ENCODE results near the gene TBC1D17.

The TBC1D17 gene

GRCh38 chr19:49845414-49845813 lies 32.1 kb upstream of the TBC1D17 start (continued):
- no peak for TF ChIP-seq PATZ1 (CRISPR knock-in tag; IDR thresholded peaks at IDR 0.05; ENCODE audit: borderline replicate concordance)
- TF ChIP-seq SNAI2 (CRISPR knock-in tag; IDR thresholded peaks at IDR 0.05): no peak
- no peak for TF ChIP-seq CSDC2 (CRISPR knock-in tag; IDR thresholded peaks at IDR 0.05)
- no peak for TF ChIP-seq PPARA (CRISPR knock-in tag; IDR thresholded peaks at IDR 0.05; ENCODE audit: borderline replicate concordance)
- no peak for TF ChIP-seq ZC3H10 (CRISPR knock-in tag; IDR thresholded peaks at IDR 0.05)
- no peak for TF ChIP-seq ZFP3 (CRISPR knock-in tag; IDR thresholded peaks at IDR 0.05)

- no peak for ATAC-seq
- TF ChIP-seq ISL1 (CRISPR knock-in tag; IDR thresholded peaks at IDR 0.05) (no peak), ZC3H10 (CRISPR knock-in tag; IDR thresholded peaks at IDR 0.05) (no peak), PPARA (CRISPR knock-in tag; IDR thresholded peaks at IDR 0.05; ENCODE audit: borderline replicate concordance) (no peak), ARNTL (CRISPR knock-in tag; IDR thresholded peaks at IDR 0.05; ENCODE audit: borderline replicate concordance, low read depth) (no peak), OSR1 (CRISPR knock-in tag; IDR thresholded peaks at IDR 0.05) (no peak), ZFP3 (CRISPR knock-in tag; IDR thresholded peaks at IDR 0.05) (no peak), ZNF8 (CRISPR knock-in tag; IDR thresholded peaks at IDR 0.05) (no peak), RARB (CRISPR knock-in tag; IDR thresholded peaks at IDR 0.05) (no peak), ZNF565 (CRISPR knock-in tag; conservative IDR thresholded peaks at IDR 0.05; ENCODE audit: low read depth) (no peak), SNAI2 (CRISPR knock-in tag; IDR thresholded peaks at IDR 0.05) (no peak), CSDC2 (CRISPR knock-in tag; IDR thresholded peaks at IDR 0.05) (no peak), TSHZ2 (CRISPR knock-in tag; IDR thresholded peaks at IDR 0.05) (no peak), GLIS3 (CRISPR knock-in tag; IDR thresholded peaks at IDR 0.05) (no peak), PATZ1 (CRISPR knock-in tag; IDR thresholded peaks at IDR 0.05; ENCODE audit: borderline replicate concordance) (no peak), CSRNP3 (CRISPR knock-in tag; IDR thresholded peaks at IDR 0.05) (no peak), BACH2 (CRISPR knock-in tag; IDR thresholded peaks at IDR 0.05; ENCODE audit: borderline replicate concordance) (no peak)
Observed at GRCh38 chr19:49846408-49846807, 31.1 kb upstream of the TBC1D17 start.

DNA sequence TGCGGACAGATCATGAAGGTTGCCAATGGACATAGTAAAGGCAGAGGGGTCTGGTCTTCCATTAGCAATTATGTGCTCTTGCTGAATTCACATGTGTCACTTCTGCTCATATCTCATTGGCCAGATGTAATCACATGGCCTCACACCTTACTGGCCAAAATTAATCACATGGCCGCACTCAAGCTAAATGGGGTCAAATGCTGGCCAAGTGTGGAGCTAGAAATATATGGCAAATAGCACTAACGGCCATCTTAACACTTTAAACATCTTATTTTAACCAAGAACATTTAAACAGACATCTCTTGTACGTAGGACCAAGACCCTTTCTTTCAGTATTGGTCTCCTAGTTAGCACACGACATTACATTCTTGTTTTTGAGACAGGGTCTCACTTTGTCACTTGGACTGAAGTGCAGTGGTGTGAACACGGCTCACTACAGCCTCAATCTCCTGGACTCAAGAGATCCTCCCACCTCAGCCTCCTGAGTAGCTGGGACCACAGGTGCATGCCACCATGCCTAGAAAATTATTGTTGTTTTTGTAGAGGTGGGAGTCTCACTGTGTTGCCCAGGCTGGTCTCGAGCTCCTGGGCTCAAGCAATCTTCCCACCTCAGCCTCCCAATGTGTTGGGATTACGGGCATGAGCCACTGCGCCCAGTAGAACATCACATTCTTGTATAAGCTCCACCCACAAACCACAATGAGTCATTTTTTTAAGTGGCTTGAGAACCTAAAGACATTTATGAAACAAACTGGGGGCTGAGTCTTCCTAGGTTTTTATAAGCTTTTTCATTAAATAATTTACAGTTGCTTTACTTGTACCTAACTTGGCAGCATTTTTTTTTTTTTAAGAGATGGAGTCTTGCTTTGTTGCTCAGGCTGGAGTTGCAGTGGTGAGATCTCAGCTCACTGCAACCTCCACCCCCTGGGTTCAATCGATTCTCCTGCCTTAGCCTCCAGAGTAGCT lies 29.5 kb upstream of the TBC1D17 start:
- TF ChIP-seq GLIS3 (CRISPR knock-in tag; IDR thresholded peaks at IDR 0.05) (no peak), CREB5 (CRISPR knock-in tag; IDR thresholded peaks at IDR 0.05; ENCODE audit: low read depth) (no peak), OSR1 (CRISPR knock-in tag; IDR thresholded peaks at IDR 0.05) (no peak), PATZ1 (CRISPR knock-in tag; IDR thresholded peaks at IDR 0.05; ENCODE audit: borderline replicate concordance) (no peak), TOX (CRISPR knock-in tag; IDR thresholded peaks at IDR 0.05; ENCODE audit: borderline replicate concordance) (no peak), BACH2 (CRISPR knock-in tag; IDR thresholded peaks at IDR 0.05; ENCODE audit: borderline replicate concordance) (no peak), CSRNP3 (CRISPR knock-in tag; IDR thresholded peaks at IDR 0.05) (no peak)
- TF ChIP-seq, protein P1, sequence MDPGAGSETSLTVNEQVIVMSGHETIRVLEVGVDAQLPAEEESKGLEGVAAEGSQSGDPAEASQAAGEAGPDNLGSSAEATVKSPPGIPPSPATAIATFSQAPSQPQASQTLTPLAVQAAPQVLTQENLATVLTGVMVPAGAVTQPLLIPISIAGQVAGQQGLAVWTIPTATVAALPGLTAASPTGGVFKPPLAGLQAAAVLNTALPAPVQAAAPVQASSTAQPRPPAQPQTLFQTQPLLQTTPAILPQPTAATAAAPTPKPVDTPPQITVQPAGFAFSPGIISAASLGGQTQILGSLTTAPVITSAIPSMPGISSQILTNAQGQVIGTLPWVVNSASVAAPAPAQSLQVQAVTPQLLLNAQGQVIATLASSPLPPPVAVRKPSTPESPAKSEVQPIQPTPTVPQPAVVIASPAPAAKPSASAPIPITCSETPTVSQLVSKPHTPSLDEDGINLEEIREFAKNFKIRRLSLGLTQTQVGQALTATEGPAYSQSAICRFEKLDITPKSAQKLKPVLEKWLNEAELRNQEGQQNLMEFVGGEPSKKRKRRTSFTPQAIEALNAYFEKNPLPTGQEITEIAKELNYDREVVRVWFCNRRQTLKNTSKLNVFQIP (CRISPR knock-in tag; IDR thresholded peaks at IDR 0.05; ENCODE audit: borderline replicate concordance, low read depth): no peak
- 0 out of 3 replicates have a peak, but pooled peaks have one; percentile 4 for ATAC-seq

Data from SK-N-SH treated with all-trans-retinoic acid at 6 μM for 48 hours (cell line).